Measurements from ENCODE around the gene CD244.

GRCh38 chr1:160813215-160813614, 49.5 kb downstream of the CD244 start:
- TF ChIP-seq POLR2AphosphoS5 (IDR thresholded peaks at IDR 0.05; ENCODE audit: insufficient read depth in 1 of 2, low read depth in 1 of 2) (no peak), POLR2A (IDR thresholded peaks at IDR 0.05) (no peak)
